GM18498 (cell line): ENCODE measurements around the gene CEP192.
"Not testable (repeated sequence)": the region's sequence is repeated elsewhere in the genome, so short reads cannot be mapped to it uniquely, and the experiment has no call there.

Source experiments
- ATAC-seq: cut with Tn5 transposase; IDR thresholded peaks from one replicate; pipeline ENCODE4 v1.9.1; 2021; ENCODE audit warnings: mild to moderate bottlenecking, moderate library complexity; ENCODE audit not compliant: unreplicated experiment

CEP192 gene

DNA sequence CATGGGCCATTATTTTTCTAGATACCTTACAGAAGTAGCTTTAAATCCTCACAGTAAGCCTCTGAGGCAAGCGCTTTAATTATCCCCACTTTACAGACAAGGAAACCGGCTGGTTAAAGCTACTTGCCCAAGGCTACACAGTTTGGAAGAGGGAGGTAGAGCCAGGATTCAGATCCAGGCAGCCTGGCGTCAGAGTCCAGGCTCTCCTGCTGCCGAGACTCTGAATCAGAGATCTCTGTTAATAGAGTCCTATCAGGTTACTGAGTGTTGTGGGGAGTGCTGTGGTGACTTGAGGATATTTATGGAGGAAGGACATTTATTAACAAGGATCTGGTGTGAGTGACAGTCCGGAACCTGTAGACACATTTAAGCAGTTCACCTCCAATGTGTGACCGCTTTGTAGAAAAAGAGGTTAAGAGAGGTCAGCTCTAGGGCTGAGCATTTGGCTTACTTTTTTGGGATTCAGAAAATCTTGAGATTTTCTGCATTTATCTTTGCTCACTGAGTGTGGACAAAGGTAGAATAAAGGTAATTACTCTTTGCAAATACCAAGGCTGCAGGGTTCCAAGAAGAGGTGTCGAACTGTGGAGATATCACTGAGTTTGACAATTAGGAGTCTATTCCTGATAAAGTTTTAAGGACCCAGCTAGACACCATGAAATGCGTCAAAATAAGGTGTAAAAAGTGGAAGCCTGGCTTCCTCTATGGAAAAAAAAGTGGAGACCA is 1.6 kb upstream of the CEP192 start:
- ATAC-seq: no peak

DNA sequence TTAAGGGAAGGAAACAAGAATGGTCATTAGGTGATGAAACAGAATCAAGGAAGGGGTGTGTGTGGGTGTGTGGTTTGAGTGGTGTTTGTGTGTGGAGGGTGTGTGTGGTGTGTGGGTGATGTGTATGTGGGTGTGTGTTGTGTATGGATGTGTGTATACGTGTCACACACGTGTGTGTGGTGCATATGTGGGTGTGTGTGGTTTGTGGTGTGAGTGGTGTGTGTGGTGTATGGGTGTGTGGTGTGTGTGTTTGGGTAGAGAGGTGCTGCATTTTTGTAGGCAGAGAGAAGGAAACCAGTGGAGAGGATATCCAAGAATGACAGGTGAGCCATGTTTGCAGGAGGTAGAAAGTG is 1.1 kb upstream of the CEP192 start:
- ATAC-seq: no peak

DNA sequence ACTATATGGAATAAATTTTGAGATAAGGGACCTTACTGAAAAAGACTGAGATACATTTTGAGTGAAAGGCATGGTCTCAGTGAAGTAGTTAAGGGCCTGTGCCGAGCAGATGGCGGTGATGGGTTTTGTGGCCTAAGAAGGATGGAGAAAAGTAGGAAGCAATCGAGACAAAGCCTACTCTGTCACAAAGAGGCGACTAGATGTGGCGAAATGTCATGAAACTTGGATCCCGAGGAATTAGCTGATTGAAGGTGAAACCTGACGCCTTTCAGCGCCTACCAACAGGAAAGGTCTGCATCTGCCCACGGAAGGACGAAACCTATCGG is 558 bp upstream of the CEP192 start:
- no peak for ATAC-seq

DNA sequence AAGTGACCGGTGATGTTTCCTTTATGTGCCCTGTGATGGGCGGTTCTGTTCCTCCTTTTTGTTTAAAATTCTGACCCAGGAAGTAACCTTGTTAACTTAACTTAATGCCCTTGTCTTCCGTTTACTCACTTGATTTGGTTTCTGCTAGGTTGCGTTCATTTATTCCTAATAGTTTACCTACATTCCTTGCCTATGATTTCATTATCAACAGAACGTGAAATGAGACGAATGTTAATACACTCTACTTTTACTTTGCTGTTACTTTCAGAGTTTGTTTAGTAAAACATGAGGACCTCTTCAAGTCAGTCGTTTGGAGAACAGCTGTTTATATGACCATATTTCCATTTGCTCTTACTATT is 638 bp downstream of the CEP192 start:
- ATAC-seq: no peak

DNA sequence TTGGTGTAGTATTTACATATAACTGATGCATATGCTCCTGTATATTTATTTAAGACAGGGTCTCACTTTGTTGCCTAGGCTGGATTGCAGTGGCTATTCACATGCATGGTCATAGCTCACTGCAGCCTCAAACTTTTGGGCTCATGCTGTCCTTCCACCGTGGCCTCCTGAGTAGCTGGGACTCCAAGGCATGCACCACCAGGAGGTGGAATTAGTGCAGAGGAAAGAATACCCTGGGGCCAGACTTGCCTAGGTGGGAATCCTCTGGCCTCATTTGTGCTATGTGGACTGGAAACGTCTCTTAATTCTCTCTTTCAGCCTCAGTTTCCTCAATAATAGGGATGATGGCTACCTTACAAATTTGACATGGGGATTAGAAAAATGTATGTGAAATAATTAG is 2.3 kb downstream of the CEP192 start:
- no peak for ATAC-seq

DNA sequence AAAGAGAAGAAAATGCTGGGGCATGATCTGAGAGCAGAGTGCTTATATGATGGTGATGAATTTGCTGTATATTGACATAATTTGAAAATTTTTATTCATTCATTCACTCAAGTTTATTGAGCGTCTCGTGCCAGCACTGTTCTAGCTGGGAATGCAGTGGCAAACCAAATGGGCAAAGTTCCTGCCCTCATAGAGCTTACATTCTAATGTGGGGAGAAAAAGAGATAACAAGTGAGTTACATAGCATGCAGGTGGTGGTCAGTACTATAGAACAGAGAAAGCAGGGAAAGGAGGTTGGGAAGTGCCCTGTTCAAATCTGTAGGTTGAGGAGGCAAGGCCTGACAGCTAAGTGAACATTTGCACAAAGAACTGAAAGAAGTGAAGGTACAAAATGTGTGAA is 4.3 kb downstream of the CEP192 start:
- no peak for ATAC-seq

DNA sequence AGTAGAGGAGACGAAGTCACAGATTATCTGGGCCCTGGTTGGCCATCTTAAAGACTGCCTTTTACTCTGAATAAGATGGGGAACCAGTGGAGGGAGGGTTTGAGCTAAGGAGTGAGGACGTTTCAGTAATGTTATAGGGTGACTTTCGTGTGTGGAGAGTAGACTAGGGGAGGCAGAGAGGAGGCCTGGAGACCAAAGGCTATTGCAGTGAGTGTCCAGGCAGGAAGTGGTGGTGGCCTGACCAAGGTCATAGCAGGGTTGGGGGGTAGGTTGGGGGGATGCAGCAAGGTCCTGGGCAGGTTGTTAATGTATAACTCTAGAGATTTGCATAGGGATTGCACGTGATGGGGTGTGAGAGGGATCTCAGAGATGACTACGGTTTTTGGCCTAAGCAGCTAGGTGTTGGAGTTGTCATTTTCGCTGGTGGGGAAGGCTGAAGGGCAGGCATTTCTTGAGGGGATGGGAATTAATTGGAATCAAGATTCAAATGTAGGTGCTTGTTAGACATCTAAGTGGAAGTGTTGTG is 4.9 kb downstream of the CEP192 start:
- no peak for ATAC-seq

DNA sequence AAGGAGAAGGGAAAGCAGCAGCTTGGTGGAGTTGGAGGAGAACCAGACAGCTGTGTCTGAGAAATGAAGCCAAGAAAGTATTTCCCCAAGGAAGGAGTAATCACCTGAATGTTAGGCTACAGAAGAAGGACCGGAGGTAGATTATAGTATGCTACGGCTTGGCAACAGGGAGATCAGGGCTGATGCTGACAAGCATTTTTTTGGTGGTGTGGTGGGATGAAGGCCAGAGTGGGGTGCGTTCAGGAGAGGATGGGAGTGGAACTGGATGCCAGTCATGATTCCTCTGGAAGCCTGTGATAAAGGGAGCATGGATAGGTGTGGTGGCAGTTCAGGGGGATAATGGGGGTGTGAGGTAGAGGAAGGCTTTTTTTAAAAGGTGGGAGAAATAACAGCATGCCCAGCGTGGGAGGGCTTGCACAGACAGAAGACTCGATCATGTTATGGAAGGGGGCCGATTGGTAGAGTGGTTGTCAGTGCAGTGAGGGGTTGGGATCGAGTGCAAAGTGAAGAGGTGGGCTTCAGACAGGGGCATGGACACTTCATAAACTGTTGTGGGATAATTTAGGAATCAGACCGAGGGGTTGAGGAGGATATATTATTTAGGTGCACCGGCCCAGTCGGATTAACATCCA is 5.6 kb downstream of the CEP192 start:
- ATAC-seq: no peak

DNA sequence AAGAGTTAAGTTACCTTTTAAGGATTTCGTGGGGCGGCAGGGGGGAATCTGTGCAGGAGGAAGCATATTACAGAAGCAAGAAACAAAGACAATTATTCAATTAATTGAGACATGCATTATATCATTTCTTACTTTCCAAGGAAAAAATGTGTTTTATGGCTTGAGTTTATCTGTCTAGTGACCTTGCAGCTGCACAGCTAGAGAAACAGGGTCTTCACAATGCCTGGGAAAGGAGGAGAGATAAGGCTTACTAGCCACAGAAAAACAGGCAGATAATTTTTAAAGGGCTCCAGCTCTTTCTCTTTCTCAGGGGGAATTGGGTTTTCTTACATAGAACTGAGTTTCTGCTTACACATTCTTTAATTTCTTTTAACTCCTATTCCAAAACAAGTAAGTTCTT is 6.2 kb downstream of the CEP192 start:
- ATAC-seq: not testable (repeated sequence)

DNA sequence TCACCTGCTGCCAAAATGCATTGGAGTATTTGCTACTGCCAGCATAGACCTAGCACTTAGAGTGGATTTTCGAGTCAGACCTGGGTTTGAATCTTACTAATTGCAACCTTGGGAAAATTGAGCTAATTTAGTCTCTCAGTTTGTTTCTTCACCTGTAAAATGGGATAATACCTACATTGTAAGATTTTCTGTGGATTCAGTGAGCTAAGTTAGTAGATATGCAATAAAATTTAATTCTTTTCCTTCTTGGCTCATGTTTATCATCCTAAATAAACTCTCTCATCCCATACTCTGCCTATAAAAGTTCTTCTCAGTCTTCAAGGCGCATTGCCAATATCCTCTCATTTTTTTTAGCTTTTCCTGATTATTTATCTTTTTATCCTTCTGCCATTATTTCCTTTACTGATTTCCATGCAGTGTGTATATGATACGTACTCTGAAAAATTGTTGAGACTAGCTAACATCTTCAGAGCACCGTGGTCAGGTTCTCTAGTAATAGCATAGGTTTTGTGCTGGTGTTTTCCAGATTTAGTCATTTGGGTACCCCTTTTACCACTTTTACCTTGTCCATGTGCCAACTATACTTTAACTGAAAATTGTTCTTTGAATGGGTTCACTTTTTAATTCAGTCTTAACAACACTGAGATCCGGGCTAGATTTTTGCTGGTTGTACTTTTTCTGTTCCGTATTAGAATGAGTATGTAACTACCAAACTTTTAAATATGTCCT is 7.3 kb downstream of the CEP192 start:
- no peak for ATAC-seq

DNA sequence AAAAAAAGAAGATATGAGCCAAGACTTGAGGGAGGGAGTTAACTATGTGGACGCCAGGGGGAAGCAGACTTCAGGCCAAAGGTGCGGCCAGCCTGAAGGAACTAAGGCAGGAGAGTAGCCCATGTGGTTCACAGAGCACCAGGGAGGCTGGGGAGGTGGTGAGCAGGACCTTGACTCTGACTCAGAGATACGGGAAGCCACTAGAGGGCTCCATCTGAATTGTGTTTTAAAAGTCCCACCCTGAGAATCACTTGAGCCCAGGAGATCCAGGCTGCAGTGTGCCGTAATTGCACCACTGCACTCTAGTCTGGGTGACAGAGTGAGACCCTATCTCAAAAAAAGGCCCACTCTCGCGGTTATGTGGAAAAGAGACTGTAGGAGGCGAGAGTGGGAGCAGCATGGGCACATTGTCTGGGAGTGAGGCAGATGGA is 12.3 kb downstream of the CEP192 start:
- ATAC-seq: no peak

DNA sequence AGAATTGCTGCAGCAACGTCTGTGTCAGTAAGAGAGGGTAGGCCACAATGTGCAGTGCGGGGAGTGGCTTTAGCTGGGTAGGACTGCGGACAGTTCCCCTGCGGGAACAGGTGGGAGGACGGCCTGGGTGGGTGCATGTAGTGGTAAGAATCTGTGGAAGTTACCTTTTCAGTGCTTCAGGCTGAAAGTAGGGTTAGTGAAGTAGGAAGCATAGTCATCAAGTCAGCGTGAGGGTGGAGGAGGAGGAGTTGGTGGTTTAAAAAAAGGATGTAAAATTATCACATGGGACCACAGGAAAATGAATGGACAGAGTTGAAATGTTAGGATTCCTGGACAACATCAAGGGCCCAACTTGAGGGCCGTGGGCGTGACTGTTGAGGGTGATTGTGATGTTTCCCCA is 13.2 kb downstream of the CEP192 start:
- no peak for ATAC-seq

DNA sequence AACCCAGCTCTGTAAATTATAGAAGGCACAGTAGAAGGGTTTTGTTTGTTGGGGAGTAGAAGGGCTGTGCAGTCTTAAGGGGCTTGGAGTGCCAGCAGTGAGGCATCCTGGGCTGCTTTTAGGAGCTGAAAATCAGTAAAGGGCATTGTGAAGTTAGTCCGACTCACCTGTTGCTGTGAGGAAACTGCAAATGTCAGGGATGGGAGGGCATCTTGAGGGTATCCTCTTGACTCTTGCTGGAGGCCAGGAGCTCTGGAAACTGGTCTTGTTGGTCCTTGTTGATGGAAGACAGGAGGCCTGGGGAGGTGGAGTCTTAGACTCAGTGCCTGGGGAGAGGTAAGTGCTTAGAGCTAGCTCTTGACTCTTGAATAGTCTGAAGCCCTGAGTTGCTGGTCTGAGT is 14.1 kb downstream of the CEP192 start:
- ATAC-seq: no peak

DNA sequence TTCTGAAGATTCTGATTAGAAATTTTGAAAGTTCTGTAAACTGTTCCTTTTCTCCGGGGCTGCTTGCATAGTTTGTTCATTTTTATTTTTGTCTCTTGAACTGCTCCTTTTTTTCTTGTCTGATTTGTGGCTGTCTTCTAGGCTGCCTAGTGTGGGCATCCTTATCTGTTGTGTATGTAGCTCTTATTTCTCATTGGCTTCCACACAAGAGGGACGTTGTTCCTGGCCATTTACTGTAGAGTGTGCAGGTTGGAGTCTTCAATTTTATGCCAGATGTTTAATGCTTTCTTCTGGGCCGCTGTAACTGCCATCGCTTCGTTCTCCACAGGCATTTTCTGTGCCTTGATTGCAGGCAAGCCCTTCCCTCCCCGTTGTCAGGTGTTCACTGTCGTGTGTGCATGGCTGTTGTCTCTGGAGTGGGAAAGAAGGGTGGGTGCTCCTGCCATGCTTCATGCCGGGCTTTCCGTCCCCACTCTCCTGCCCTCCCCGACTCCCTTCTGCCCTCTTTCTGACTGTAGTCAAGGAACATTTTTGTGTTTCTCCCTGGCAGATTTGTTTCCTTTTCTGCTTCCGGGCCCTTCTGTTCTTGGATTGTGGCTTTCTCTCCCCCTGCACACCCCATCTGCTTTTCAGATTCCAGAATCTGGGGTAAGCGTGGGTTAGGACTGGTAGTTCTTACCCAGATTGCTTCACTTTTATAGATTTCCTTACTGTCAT is 15.5 kb downstream of the CEP192 start:
- ATAC-seq: no peak

DNA sequence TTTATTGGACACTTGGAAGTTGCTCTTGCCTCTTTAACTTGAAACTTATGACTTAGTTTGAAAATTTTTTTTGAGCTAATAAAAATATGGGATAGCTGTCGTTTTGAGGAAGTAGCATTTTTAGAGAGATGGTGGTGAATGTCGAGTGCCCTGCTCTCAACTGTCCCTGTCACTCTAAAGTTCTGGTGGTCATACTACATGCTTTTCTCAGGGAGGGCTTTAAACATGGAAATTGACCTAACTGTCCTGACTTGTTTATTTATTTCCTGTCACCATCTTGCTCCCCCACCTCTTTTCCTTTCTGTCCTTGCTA is 16.0 kb downstream of the CEP192 start:
- no peak for ATAC-seq

DNA sequence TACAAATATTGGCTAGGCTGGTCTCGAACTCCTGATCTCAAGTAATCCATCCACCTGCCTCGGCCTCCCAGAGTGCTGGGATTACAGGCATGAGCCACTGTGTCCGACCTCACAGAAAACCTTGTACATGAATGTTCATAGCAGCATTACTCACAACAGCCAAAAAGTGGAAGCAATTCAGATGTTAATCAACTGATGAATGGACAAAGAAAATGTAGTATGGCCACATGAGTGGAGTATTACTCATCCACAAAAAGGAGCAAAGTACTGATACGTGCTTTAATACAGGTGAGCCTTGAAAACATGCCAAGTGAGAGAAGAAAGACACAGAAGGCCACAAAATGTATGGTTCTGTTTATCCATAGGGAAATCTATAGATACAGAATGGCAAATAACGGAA is 20.6 kb downstream of the CEP192 start:
- ATAC-seq: no peak

DNA sequence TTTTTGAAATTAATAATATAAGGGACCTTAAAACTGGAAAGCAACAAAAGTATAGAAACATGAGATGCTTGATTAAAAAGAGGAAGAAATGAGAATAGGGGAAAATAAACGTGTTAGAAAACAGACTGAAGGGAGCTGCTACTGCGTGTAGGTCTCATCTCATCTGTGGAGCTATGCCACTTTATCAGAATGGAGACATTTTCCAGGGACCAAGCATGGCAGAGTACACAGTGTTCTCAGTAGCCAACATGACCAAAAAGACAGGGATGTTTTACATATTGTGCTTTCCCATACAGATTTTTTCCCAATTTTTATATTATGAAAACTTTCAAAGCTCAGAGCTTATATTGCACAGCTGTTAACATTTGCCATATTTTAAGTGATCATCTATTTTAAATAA is 23.1 kb downstream of the CEP192 start:
- no peak for ATAC-seq

DNA sequence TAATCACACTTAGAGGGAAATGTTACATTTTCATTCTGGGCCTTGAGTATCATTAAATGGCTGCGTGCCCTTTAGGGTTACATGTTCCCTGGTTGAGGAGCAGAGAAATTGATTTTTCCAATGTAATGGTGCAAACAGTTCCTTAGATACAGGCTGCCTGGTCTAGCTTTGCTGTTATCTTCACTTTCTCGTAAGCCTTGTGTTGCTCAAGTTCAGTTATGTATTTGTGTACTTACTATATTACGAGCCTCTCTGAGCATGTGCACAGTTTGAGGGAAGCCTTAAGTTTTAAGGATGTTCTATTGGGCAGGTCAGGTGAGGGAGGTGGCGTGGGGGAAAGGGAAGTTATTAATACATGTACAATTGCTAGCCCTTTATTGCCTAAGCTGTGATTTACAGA is 23.7 kb downstream of the CEP192 start:
- ATAC-seq: no peak

DNA sequence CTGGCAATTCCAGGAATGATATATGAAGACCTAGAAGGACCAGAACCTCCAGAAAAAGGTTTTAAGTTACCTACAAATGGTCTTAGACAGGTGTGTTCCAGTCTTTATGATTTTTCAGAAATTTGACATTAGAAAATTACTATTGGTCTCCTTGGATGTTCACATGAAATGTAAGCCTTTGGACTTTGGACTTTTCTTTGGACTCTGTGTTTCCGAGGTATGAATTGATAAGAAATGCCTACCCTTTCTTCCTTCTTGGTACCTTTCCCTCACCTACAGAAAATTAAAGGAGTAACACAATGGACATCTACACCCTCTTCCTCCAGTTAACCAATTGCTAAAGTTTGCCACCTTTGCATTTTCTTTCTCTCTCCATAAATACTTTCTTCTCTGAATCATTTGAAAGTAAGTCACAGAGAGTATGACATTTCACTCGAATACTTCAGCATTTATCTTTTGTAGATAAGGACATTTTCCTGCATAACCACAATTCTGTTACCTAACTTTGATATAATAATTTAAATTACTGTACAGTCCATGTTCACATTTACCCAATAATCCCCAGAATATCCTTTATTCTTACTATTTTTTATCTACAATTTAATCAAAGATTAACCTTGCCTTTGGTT is 26.2 kb downstream of the CEP192 start:
- no peak for ATAC-seq

DNA sequence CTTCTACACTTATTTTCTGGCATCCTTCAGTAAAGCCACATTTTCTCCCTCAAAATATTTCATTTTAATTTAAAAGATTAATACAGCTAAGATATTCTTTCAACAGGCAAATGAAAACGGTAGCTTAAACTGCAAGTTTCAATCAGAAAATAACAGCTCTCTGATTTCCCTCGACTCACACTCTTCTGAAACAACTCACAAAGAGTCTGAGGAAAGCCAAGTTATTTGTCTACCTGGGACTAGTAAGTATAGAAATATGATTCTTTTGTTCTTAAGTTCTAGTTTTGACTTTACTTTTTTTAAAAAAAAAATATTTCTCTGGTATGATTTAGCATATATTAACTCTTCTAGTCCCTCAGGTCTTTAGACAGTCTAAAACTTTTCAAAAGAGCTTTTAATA is 27.2 kb downstream of the CEP192 start:
- ATAC-seq: no peak

DNA sequence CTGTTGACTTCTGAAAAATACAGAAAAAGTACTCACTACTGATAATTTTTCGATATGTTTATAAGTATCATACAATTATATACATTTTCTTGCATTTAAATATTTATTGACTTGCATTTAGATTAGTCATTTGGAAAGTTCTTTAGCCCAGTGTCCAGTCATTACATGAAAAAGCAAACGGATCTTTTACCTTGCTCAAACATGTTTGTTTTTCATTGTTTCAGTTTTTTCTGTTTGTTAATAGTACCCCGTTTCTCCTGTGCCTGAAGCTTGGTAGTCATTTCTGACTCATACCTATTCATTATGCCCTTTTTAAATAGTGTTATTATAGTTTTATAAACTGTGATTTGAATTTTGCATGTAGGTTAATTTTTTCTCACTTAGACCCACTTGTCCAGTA is 28.1 kb downstream of the CEP192 start:
- ATAC-seq: no peak
